ENCODE measurements around the gene SGTA. TPM values are rescaled to one million over a fixed set of nuclear protein-coding genes. Genes with fewer than 3 reads are reported as not detected.

Gene SGTA
- total RNA-seq, 4 donors from 2014 or later: 37.9 to 49.5 (median 44.1) TPM

- DNase-seq (ENCODE audit: low spot score in 2 of 2): no peak
- 95% methylated on average over 5 of the region's 5 CpGs for WGBS, 2 donors
- no peak overlapping the region for H3K4me3 ChIP-seq (ENCODE audit: low read depth, poor library complexity, severe bottlenecking)
- TF ChIP-seq CTCF (IDR thresholded peaks at IDR 0.05) (no peak), POLR2A (IDR thresholded peaks at IDR 0.05) (no peak)
- intact Hi-C loops (cut with DNase I; ENCODE audit: low total_unique reads): no loop called here
Measured at GRCh38 chr19:2706251-2706650, 76.8 kb downstream of the SGTA start.

Other genes starting within 250 kb of the SGTA start
- 1 to 10 TPM in 3 of 4 donors, under 1 TPM in 1; 0.59 to 3.4 (median 2.4) TPM for gene GNG7, start 80.6 kb downstream of the SGTA start, total RNA-seq
- 1 to 10 TPM in 3 of 4 donors, under 1 TPM in 1; 0.46 to 6.1 (median 3.4) TPM for gene DIRAS1, start 61.9 kb downstream of the SGTA start, total RNA-seq
- gene SLC39A3, start 43.3 kb downstream of the SGTA start, total RNA-seq: 10 to 100 TPM; 20.2 to 27.0 (median 21.6) TPM
- 10 to 100 TPM; 35.9 to 56.5 (median 43.7) TPM for gene THOP1, start 2.2 kb upstream of the SGTA start, total RNA-seq
- gene ZNF554, start 36.6 kb upstream of the SGTA start, total RNA-seq: 1 to 10 TPM; 6.2 to 8.6 (median 7.3) TPM
- gene ZNF555, start 58.2 kb upstream of the SGTA start, total RNA-seq: 1 to 10 TPM; 2.4 to 5.5 (median 3.6) TPM
- gene ZNF556, start 84.1 kb upstream of the SGTA start, total RNA-seq: under 1 TPM in 1 of 4 donors, not detected in 3; 0.03 TPM
- 10 to 100 TPM; 21.0 to 33.9 (median 29.2) TPM for gene ZNF57, start 117.7 kb upstream of the SGTA start, total RNA-seq
- gene ZNF77, start 161.7 kb upstream of the SGTA start, total RNA-seq: 1 to 10 TPM; 3.7 to 5.9 (median 4.8) TPM
- gene TLE6, start 194.3 kb upstream of the SGTA start, total RNA-seq: 1 to 10 TPM in 2 of 4 donors, not detected in 2; 1.5 to 1.8 TPM
- gene TLE2, start 246.0 kb upstream of the SGTA start, total RNA-seq: 10 to 100 TPM; 25.3 to 40.1 (median 33.5) TPM